ENCODE measurements around the gene TIMP4. TPM values are rescaled to one million over a fixed set of nuclear protein-coding genes. Genes with fewer than 3 reads are reported as not detected.

Gene TIMP4
- polyA plus RNA-seq, 1 donor (not counting 4 experiments of a cell fraction or from before 2014, with no cell fraction given), result 0.07 TPM

- peak; percentile 46 to 59 (median 57) for TF ChIP-seq CTCF (optimal IDR thresholded peaks at IDR 0.05 in 1 of 3, IDR thresholded peaks at IDR 0.05 in 1 of 3, conservative IDR thresholded peaks at IDR 0.05 in 1 of 3; ENCODE audit: extremely low read depth in 1 of 3, insufficient read depth in 2 of 3, low read length in 3 of 3)
- no peak for TF ChIP-seq EZH2 (IDR thresholded peaks at IDR 0.05; ENCODE audit: low read length)
- H3K27ac ChIP-seq (ENCODE audit: control insufficient read depth, insufficient read depth, low read length), result no peak overlapping the region
- DNase-seq (ENCODE audit: low read depth, low spot score) (no peak), FAIRE-seq (no peak)
- no peaks in the 10 kb centered on the region for H4K20me1 ChIP-seq (ENCODE audit: control insufficient read depth, extremely low read depth, insufficient read depth, low read length)
- H3K9me1 ChIP-seq (ENCODE audit: control insufficient read depth, extremely low read depth, insufficient read depth, low read length), result no peaks in the 10 kb centered on the region
- H3K27me3 ChIP-seq (ENCODE audit: control insufficient read depth, extremely low read depth, insufficient read depth, low read length), result peaks cover 10% of the 10 kb centered on the region
- no peaks in the 10 kb centered on the region for H3K4me1 ChIP-seq (ENCODE audit: control insufficient read depth, extremely low read depth, insufficient read depth, low read length)
- no peaks in the 10 kb centered on the region for H3K9me3 ChIP-seq (ENCODE audit: control insufficient read depth, low read depth, low read length)
- no peak overlapping the region for H3K4me2 ChIP-seq (ENCODE audit: control insufficient read depth, extremely low read depth, insufficient read depth, low read depth, low read length)
- H3K9ac ChIP-seq (ENCODE audit: control insufficient read depth, extremely low read depth, insufficient read depth, low read length), result no peak overlapping the region
- no peak overlapping the region for H3K4me3 ChIP-seq (ENCODE audit: control insufficient read depth in 2 of 3, extremely low read depth in 1 of 3, insufficient read depth in 2 of 3, low read depth in 1 of 3, low read length in 3 of 3)
- no peak overlapping the region for H2AFZ ChIP-seq (ENCODE audit: control insufficient read depth, low read length)
- H3K79me2 ChIP-seq (ENCODE audit: control insufficient read depth, insufficient read depth, low read length), result no peaks in the 10 kb centered on the region
- dilution Hi-C loops (cut with MboI; ENCODE audit: extremely low pct_ligation_motif_present, low sequenced_read_pairs), result no loop called here
- no peaks in the 10 kb centered on the region for H3K36me3 ChIP-seq (ENCODE audit: control insufficient read depth in 2 of 2, extremely low read depth in 1 of 2, insufficient read depth in 2 of 2, low read length in 2 of 2)
These were observed 20.7 kb downstream of the TIMP4 start for GRCh38 chr3:12138044-12138443.

GRCh38 chr3:12136371-12136770 is 22.3 kb downstream of the TIMP4 start:
- Histone ChIP-seq H3K4me1 (ENCODE audit: control insufficient read depth, extremely low read depth, insufficient read depth, low read length) (no peaks in the 10 kb centered on the region), H3K27me3 (ENCODE audit: control insufficient read depth, extremely low read depth, insufficient read depth, low read length) (peaks cover under 1% of the 10 kb centered on the region), H4K20me1 (ENCODE audit: control insufficient read depth, extremely low read depth, insufficient read depth, low read length) (no peaks in the 10 kb centered on the region), H3K9me3 (ENCODE audit: control insufficient read depth, low read depth, low read length) (no peaks in the 10 kb centered on the region), H2AFZ (ENCODE audit: control insufficient read depth, low read length) (no peak overlapping the region), H3K27ac (ENCODE audit: control insufficient read depth, insufficient read depth, low read length) (no peak overlapping the region), H3K4me2 (ENCODE audit: control insufficient read depth, extremely low read depth, insufficient read depth, low read depth, low read length) (no peak overlapping the region), H3K9ac (ENCODE audit: control insufficient read depth, extremely low read depth, insufficient read depth, low read length) (no peak overlapping the region), H3K36me3 (ENCODE audit: control insufficient read depth in 2 of 2, extremely low read depth in 1 of 2, insufficient read depth in 2 of 2, low read length in 2 of 2) (no peaks in the 10 kb centered on the region), H3K79me2 (ENCODE audit: control insufficient read depth, insufficient read depth, low read length) (no peaks in the 10 kb centered on the region), H3K9me1 (ENCODE audit: control insufficient read depth, extremely low read depth, insufficient read depth, low read length) (no peaks in the 10 kb centered on the region), H3K4me3 (ENCODE audit: control insufficient read depth in 2 of 3, extremely low read depth in 1 of 3, insufficient read depth in 2 of 3, low read depth in 1 of 3, low read length in 3 of 3) (no peak overlapping the region)
- dilution Hi-C loops (cut with MboI; ENCODE audit: extremely low pct_ligation_motif_present, low sequenced_read_pairs), result no loop called here
- DNase-seq (ENCODE audit: low read depth, low spot score) (no peak), FAIRE-seq (no peak)
- TF ChIP-seq CTCF (optimal IDR thresholded peaks at IDR 0.05 in 1 of 3, IDR thresholded peaks at IDR 0.05 in 1 of 3, conservative IDR thresholded peaks at IDR 0.05 in 1 of 3; ENCODE audit: extremely low read depth in 1 of 3, insufficient read depth in 2 of 3, low read length in 3 of 3) (no peak), EZH2 (IDR thresholded peaks at IDR 0.05; ENCODE audit: low read length) (no peak)
